C4-2B (cell line): ENCODE data around the gene HECW1.

Experiments used
- H3K27ac ChIP-seq: fragments of 450-650 bp; 2 replicates; pipeline ENCODE4 v1.5.1; 2017
- ZFX ChIP-seq: fragments of 450-650 bp; IDR thresholded peaks from 2 replicates; pipeline ENCODE4 v1.6.1; 2017
- TF ChIP-seq, protein P1 (sequence below): fragments of 450-650 bp; conservative IDR thresholded peaks from 2 replicates; pipeline ENCODE4 v1.5.1; 2017; ENCODE audit warnings: mild to moderate bottlenecking

HECW1 gene

GRCh38 chr7:43486634-43487033 is 374.2 kb downstream of the HECW1 start:
- no peak overlapping the region for H3K27ac ChIP-seq
- TF ChIP-seq, protein P1, sequence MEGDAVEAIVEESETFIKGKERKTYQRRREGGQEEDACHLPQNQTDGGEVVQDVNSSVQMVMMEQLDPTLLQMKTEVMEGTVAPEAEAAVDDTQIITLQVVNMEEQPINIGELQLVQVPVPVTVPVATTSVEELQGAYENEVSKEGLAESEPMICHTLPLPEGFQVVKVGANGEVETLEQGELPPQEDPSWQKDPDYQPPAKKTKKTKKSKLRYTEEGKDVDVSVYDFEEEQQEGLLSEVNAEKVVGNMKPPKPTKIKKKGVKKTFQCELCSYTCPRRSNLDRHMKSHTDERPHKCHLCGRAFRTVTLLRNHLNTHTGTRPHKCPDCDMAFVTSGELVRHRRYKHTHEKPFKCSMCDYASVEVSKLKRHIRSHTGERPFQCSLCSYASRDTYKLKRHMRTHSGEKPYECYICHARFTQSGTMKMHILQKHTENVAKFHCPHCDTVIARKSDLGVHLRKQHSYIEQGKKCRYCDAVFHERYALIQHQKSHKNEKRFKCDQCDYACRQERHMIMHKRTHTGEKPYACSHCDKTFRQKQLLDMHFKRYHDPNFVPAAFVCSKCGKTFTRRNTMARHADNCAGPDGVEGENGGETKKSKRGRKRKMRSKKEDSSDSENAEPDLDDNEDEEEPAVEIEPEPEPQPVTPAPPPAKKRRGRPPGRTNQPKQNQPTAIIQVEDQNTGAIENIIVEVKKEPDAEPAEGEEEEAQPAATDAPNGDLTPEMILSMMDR: no peak
- TF ChIP-seq ZFX: no peak

DNA sequence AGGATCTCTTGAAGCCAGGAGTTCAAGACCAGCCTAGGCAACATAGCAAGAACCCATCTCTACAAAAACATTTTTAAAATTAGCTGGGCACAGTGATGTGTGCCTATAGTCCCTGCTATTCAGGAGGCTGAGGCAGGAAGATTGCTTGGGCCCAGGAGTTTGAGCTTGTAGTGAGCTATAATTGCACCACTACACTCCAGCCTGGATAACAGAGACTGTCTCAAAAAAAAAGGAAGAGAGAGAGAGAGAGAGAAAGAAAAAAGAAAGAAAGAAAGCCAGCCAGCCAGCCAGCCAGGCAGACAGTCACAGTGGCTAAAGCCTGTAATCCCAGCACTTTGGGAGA is 375.3 kb downstream of the HECW1 start:
- no peak overlapping the region for H3K27ac ChIP-seq

GRCh38 chr7:43489257-43489656 is 376.8 kb downstream of the HECW1 start:
- H3K27ac ChIP-seq: no peak overlapping the region
- TF ChIP-seq, protein P1: no peak
- TF ChIP-seq ZFX: no peak

More for the DNA sequence above, 375.3 kb downstream of the HECW1 start:
- no peak for TF ChIP-seq ZFX
- TF ChIP-seq, protein P1: no peak

DNA sequence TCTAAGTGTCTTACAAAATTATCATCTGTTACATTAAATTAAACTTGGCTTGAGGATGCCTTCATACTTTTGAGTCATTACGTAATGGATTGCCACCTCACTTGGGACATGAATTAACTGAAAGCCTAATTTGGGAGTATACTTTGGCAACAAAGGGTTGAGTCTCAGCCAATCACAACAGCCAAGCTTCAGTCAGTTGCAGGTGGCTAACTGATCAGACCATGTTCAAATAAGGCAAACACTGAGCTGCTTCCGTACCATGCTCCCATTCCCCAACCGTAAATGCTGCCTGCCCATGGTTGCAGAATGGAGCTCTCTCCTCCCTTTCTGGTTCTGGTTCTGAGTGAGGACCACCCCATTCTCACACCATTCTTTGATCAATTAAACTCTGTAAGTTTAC is 377.6 kb downstream of the HECW1 start:
- TF ChIP-seq ZFX: no peak
- TF ChIP-seq, protein P1: no peak
- H3K27ac ChIP-seq: no peak overlapping the region

- no peak overlapping the region for H3K27ac ChIP-seq
- no peak for TF ChIP-seq ZFX
- TF ChIP-seq, protein P1: no peak
These were observed 378.7 kb downstream of the HECW1 start for GRCh38 chr7:43491123-43491522.

DNA sequence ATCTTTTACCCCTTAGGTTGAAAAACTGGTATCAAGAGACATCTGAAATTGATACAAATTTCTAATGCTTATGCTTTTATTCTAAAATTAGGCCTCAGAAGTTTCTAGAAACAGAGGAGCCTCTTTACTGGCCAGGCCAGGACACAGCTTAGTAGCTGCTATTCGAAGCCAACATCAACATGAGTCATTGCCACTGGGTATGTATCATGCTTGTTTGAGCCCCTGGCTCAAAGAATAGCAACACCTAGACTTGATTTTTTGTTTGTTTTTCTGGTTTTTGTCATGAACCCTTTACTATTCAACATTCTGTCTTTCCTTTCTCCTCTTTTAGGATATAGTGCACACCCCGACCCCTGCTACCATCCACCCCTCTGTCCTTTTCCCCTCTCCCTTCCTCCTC is 379.5 kb downstream of the HECW1 start:
- no peak for TF ChIP-seq ZFX
- TF ChIP-seq, protein P1: no peak

DNA sequence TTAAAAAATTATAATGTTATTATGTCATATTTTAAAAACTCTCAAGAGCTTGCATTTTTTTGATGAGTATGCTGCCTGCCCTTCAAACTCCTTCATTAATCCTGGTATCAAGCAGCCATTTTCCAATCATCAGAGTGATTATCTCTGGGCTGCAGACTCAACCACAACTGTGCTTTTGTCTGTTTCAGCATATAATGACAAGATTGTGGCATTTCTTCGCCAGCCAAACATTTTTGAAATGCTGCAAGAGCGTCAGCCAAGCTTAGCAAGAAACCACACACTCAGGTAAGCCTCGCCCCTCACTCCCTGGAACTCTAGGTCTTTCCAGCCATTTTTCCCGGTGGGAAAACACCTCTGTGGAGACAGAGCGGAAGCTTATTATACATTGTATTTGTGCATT is 380.4 kb downstream of the HECW1 start:
- no peak overlapping the region for H3K27ac ChIP-seq
- TF ChIP-seq, protein P1: no peak
- no peak for TF ChIP-seq ZFX

More for the DNA sequence above, 379.5 kb downstream of the HECW1 start:
- no peak overlapping the region for H3K27ac ChIP-seq
